GM19452 (cell line): Measurements from ENCODE around the gene MIEF1.
"Not testable (repeated sequence)": the region's sequence is repeated elsewhere in the genome, so short reads cannot be mapped to it uniquely, and the experiment has no call there.

Source experiments
- ATAC-seq: cut with Tn5 transposase; IDR thresholded peaks from one replicate; pipeline ENCODE4 v1.9.1; 2021; ENCODE audit not compliant: unreplicated experiment

Gene MIEF1

GRCh38 chr22:39489094-39490068 lies 12.7 kb upstream of the MIEF1 start:
- ATAC-seq, result no peak

GRCh38 chr22:39490135-39490798 lies 11.8 kb upstream of the MIEF1 start:
- peak; percentile 74 for ATAC-seq

- no peak for ATAC-seq
Measured at GRCh38 chr22:39490966-39491680, 11.0 kb upstream of the MIEF1 start.

- no peak for ATAC-seq
Measured at GRCh38 chr22:39491696-39492095, 10.4 kb upstream of the MIEF1 start.

- no peak for ATAC-seq
Measured at GRCh38 chr22:39492186-39492585, 9.9 kb upstream of the MIEF1 start.

- ATAC-seq, result no peak
Measured at GRCh38 chr22:39493759-39494158, 8.3 kb upstream of the MIEF1 start.

GRCh38 chr22:39494471-39495120 lies 7.5 kb upstream of the MIEF1 start:
- no peak for ATAC-seq

GRCh38 chr22:39496131-39496838 lies 5.8 kb upstream of the MIEF1 start:
- ATAC-seq, result no peak

- ATAC-seq, result no peak
Measured at GRCh38 chr22:39497429-39497828, 4.7 kb upstream of the MIEF1 start.

- ATAC-seq, result no peak
Measured at GRCh38 chr22:39498368-39498767, 3.7 kb upstream of the MIEF1 start.

GRCh38 chr22:39498802-39499201 lies 3.3 kb upstream of the MIEF1 start:
- no peak for ATAC-seq

- no peak for ATAC-seq
Measured at GRCh38 chr22:39500101-39500500, 2.0 kb upstream of the MIEF1 start.

- ATAC-seq, result no peak
Measured at GRCh38 chr22:39501644-39502108, 414 bp upstream of the MIEF1 start.

GRCh38 chr22:39502789-39503409 lies 809 bp downstream of the MIEF1 start:
- ATAC-seq, result no peak

- no peak for ATAC-seq
Measured at GRCh38 chr22:39503630-39504029, 1.5 kb downstream of the MIEF1 start.

GRCh38 chr22:39504071-39504470 lies 2.0 kb downstream of the MIEF1 start:
- no peak for ATAC-seq

- ATAC-seq, result not testable (repeated sequence)
Measured at GRCh38 chr22:39507021-39507420, 4.9 kb downstream of the MIEF1 start.

- no peak for ATAC-seq
Measured at GRCh38 chr22:39508393-39508792, 6.3 kb downstream of the MIEF1 start.

- no peak for ATAC-seq
Measured at GRCh38 chr22:39510529-39511149, 8.5 kb downstream of the MIEF1 start.
